IMR-90 (cell line): ENCODE results near the gene ALPP. TPM values are rescaled to one million over a fixed set of nuclear protein-coding genes. Genes with fewer than 3 reads are reported as not detected.

Source experiments
- ATAC-seq: fragments of 200-7000 bp; cut with Tn5 transposase; 2 replicates; pipeline ENCODE4 v1.9.1; 2020; ENCODE audit warnings: low read depth, mild to moderate bottlenecking, moderate library complexity
- BruUV-seq: library from RNA; stranded (reverse); fragments of 400-500 nt; replicated peaks from 2 replicates; lab custom pipeline; 2021; lab: Mats Ljungman, UMichigan
- CTCF ChIA-PET: fragments of 300-600 bp; formaldehyde crosslinking; extraction: SDS; loops from one replicate; lab custom pipeline; 2021; ENCODE audit warnings: antibody characterized with exemption; lab: Yijun Ruan, JAX
- POLR2A ChIA-PET: fragments of 300-600 bp; sonication (Branson Sonifier 250); formaldehyde crosslinking; loops from one replicate; lab custom pipeline; 2022; ENCODE audit warnings: antibody characterized with exemption; ENCODE audit not compliant: unreplicated experiment; lab: Charles Lee
- DNase-seq: peaks from one replicate; pipeline ENCODE4 v3.0.0; 2013
- H2AFZ ChIP-seq: replicated peaks from 2 replicates; pipeline ENCODE3; 2013; ENCODE audit warnings: low read length, mild to moderate bottlenecking; ENCODE audit not compliant: poor library complexity
- H2AK5ac ChIP-seq: 2 replicates; pipeline ENCODE4 v1.6.1; 2013; ENCODE audit warnings: low read depth, low read length, inconsistent platforms
- H2AK9ac ChIP-seq: replicated peaks from 2 replicates; pipeline ENCODE3; 2013; ENCODE audit warnings: mild to moderate bottlenecking, low read depth, low read length, moderate library complexity; ENCODE audit not compliant: poor library complexity
- H2BK120ac ChIP-seq: 2 replicates; pipeline ENCODE4 v1.6.1; 2013; ENCODE audit warnings: low read depth, low read length, inconsistent platforms
- H2BK15ac ChIP-seq: 3 replicates; pipeline ENCODE4 v1.6.1; 2013; ENCODE audit warnings: low read depth, low read length, inconsistent platforms
- H2BK20ac ChIP-seq: 2 replicates; pipeline ENCODE4 v1.6.1; 2013; ENCODE audit warnings: low read depth, mild to moderate bottlenecking, inconsistent platforms, low read length, moderate library complexity
- H2BK5ac ChIP-seq: 2 replicates; pipeline ENCODE4 v1.6.1; 2013; ENCODE audit warnings: mild to moderate bottlenecking, low read depth, low read length, inconsistent platforms; ENCODE audit not compliant: poor library complexity, severe bottlenecking
- H3K14ac ChIP-seq: replicated peaks from 2 replicates; pipeline ENCODE4 v1.6.1; 2013; ENCODE audit warnings: low read depth, low read length, inconsistent platforms
- H3K18ac ChIP-seq: 2 replicates; pipeline ENCODE4 v1.6.1; 2013; ENCODE audit warnings: low read depth, low read length, control low read depth
- H3K23ac ChIP-seq: 2 replicates; pipeline ENCODE4 v1.6.1; 2013; ENCODE audit warnings: low read depth, low read length, inconsistent platforms
- H3K27ac ChIP-seq: 2 replicates; pipeline ENCODE4 v1.5.1; 2013; ENCODE audit warnings: mild to moderate bottlenecking, control low read depth, low read length; ENCODE audit not compliant: insufficient read depth
- H3K27me3 ChIP-seq: 2 replicates; pipeline ENCODE4 v1.6.1; 2013; ENCODE audit warnings: low read length; ENCODE audit not compliant: control insufficient read depth, insufficient read depth
- H3K36me3 ChIP-seq: 2 replicates; pipeline ENCODE4 v1.6.1; 2013; ENCODE audit warnings: low read length, mixed read lengths; ENCODE audit not compliant: control insufficient read depth, insufficient read depth
- H3K4ac ChIP-seq: 2 replicates; pipeline ENCODE4 v1.6.1; 2013; ENCODE audit warnings: low read depth, low read length, inconsistent platforms
- H3K4me1 ChIP-seq: 2 replicates; pipeline ENCODE4 v1.6.1; 2013; ENCODE audit warnings: low read length, mixed read lengths; ENCODE audit not compliant: control insufficient read depth, insufficient read depth
- H3K4me2 ChIP-seq: 2 replicates; pipeline ENCODE4 v1.6.1; 2013; ENCODE audit warnings: low read depth, mild to moderate bottlenecking, control low read depth, low read length, moderate library complexity
- H3K4me3 ChIP-seq: 2 replicates; pipeline ENCODE4 v1.5.1; 2013; ENCODE audit warnings: low read depth, mild to moderate bottlenecking, control low read depth, low read length, moderate library complexity; ENCODE audit not compliant: insufficient read depth
- H3K56ac ChIP-seq: 2 replicates; pipeline ENCODE4 v1.6.1; 2013; ENCODE audit warnings: low read length, inconsistent platforms; ENCODE audit not compliant: insufficient read depth; ENCODE audit errors: extremely low read depth
- H3K79me1 ChIP-seq, 2 experiments: 2 replicates each; pipeline ENCODE4 v1.6.1; 2013; ENCODE audit warnings: low read length in 2 of 2, inconsistent platforms in 1 of 2, low read depth in 1 of 2
- H3K9ac ChIP-seq: 2 replicates; pipeline ENCODE4 v1.6.1; 2013; ENCODE audit warnings: low read depth, low read length, control low read depth
- H3K9me1 ChIP-seq: 2 replicates; pipeline ENCODE4 v1.6.1; 2013; ENCODE audit warnings: low read length, inconsistent platforms; ENCODE audit not compliant: insufficient read depth
- H3K9me3 ChIP-seq: 2 replicates; pipeline ENCODE4 v1.6.1; 2013; ENCODE audit warnings: low read length; ENCODE audit not compliant: control insufficient read depth, insufficient read depth
- H4K20me1 ChIP-seq: 2 replicates; pipeline ENCODE4 v1.6.1; 2013; ENCODE audit warnings: low read length, inconsistent platforms; ENCODE audit not compliant: insufficient read depth
- H4K5ac ChIP-seq: 2 replicates; pipeline ENCODE4 v1.6.1; 2013; ENCODE audit warnings: mild to moderate bottlenecking, low read depth, low read length, control low read depth
- H4K8ac ChIP-seq, 2 experiments: 2 replicates each; pipeline ENCODE4 v1.6.1; 2013; ENCODE audit warnings: low read depth in 2 of 2, low read length in 2 of 2, control low read depth in 1 of 2, inconsistent platforms in 1 of 2
- H4K91ac ChIP-seq: 2 replicates; pipeline ENCODE4 v1.6.1; 2013; ENCODE audit warnings: low read depth, low read length, inconsistent platforms; ENCODE audit not compliant: insufficient read depth
- BHLHE40 ChIP-seq: fragments of 150-350 bp; IDR thresholded peaks from 2 replicates; pipeline ENCODE4 v1.6.1; 2016; ENCODE audit warnings: mild to moderate bottlenecking, low read depth, low read length
- CHD1 ChIP-seq: IDR thresholded peaks from 2 replicates; pipeline ENCODE4 v1.6.1; 2012; ENCODE audit warnings: low read depth, low read length, improper control_type of control experiment
- CTCF ChIP-seq: conservative IDR thresholded peaks from 2 replicates; pipeline ENCODE4 v1.5.1; 2012; ENCODE audit warnings: mild to moderate bottlenecking, low read depth, low read length, improper control_type of control experiment
- FOS ChIP-seq: fragments of 150-350 bp; IDR thresholded peaks from 2 replicates; pipeline ENCODE4 v1.6.1; 2016; ENCODE audit warnings: low read depth, low read length
- MAFK ChIP-seq: IDR thresholded peaks from 2 replicates; pipeline ENCODE4 v1.6.1; 2012; ENCODE audit warnings: low read depth, low read length, improper control_type of control experiment
- MAZ ChIP-seq: IDR thresholded peaks from 2 replicates; pipeline ENCODE4 v1.6.1; 2012; ENCODE audit warnings: low read depth, mild to moderate bottlenecking, low read length, improper control_type of control experiment, moderate library complexity, borderline replicate concordance
- MXI1 ChIP-seq: IDR thresholded peaks from 2 replicates; pipeline ENCODE4 v1.6.1; 2012; ENCODE audit warnings: low read depth, mild to moderate bottlenecking, low read length, moderate library complexity, borderline replicate concordance
- NFE2L2 ChIP-seq: fragments of 150-350 bp; IDR thresholded peaks from 2 replicates; pipeline ENCODE4 v1.6.1; 2016; ENCODE audit warnings: low read depth, mild to moderate bottlenecking, low read length
- POLR2A ChIP-seq: IDR thresholded peaks from 2 replicates; pipeline ENCODE4 v1.6.1; 2012; ENCODE audit warnings: mild to moderate bottlenecking, low read depth, low read length
- RAD21 ChIP-seq: IDR thresholded peaks from 2 replicates; pipeline ENCODE4 v1.6.1; 2012; ENCODE audit warnings: low read length, improper control_type of control experiment
- RCOR1 ChIP-seq: IDR thresholded peaks from 2 replicates; pipeline ENCODE4 v1.6.1; 2012; ENCODE audit warnings: mild to moderate bottlenecking, low read length, improper control_type of control experiment; ENCODE audit not compliant: insufficient replicate concordance
- RFX5 ChIP-seq: IDR thresholded peaks from 2 replicates; pipeline ENCODE4 v1.8.0; 2012; ENCODE audit warnings: low read depth, mild to moderate bottlenecking, low read length, moderate library complexity
- SMC3 ChIP-seq: fragments of 150-350 bp; IDR thresholded peaks from 2 replicates; pipeline ENCODE4 v1.6.1; 2016; ENCODE audit warnings: low read depth, mild to moderate bottlenecking, antibody characterized with exemption, low read length, moderate library complexity
- WGBS, 2 experiments: methylation state at CpG; one replicate each; pipeline versions ENCODE4 v1.1.5 to v1.1.7; 2013; ENCODE audit warnings: missing lambda C conversion rate in 2 of 2; ENCODE audit not compliant: insufficient read length in 1 of 2; ENCODE audit errors: extremely low coverage in 2 of 2; 5-methylcytosine and 5-hydroxymethylcytosine counted together
- dilution Hi-C: fragments of 300-500 bp; cut with HindIII; formaldehyde crosslinking; loops from one replicate; pipeline ENCODE4 v1.14.3; 2018; ENCODE audit warnings: low sequenced_read_pairs; ENCODE audit not compliant: unreplicated experiment
- in situ Hi-C: fragments of 300-500 bp; cut with MboI; formaldehyde crosslinking; loops from 3 replicates; pipeline ENCODE4 v1.14.3; 2019; ENCODE audit warnings: low sequenced_read_pairs, inconsistent platforms, mixed read lengths
- intact Hi-C: fragments of 100-400 bp; cut with micrococcal nuclease; formaldehyde crosslinking; loops from 2 replicates; pipeline ENCODE4 v1.10.0; 2022
- polyA plus RNA-seq, 3 experiments: library from polyadenylated mRNA; depleted of rRNA; stranded (reverse); fragments of >200 nt; gene quantifications; 2 replicates each; pipeline ENCODE4 v1.2.3, GENCODE V29; 2012; ENCODE audit warnings: low replicate concordance in 1 of 3
- total RNA-seq: library from RNA; depleted of rRNA; stranded (reverse); fragments of >200 nt; gene quantifications from 2 replicates; pipeline ENCODE4 v1.2.3, GENCODE V29; 2012
- TF ChIP-seq, protein P1 (sequence below): fragments of 150-350 bp; IDR thresholded peaks from 2 replicates; pipeline ENCODE4 v1.6.1; 2016; ENCODE audit warnings: low read depth, mild to moderate bottlenecking, low read length, moderate library complexity, borderline replicate concordance
- TF ChIP-seq, protein P2 (sequence below): fragments of 150-350 bp; IDR thresholded peaks from 2 replicates; pipeline ENCODE4 v1.6.1; 2017; ENCODE audit warnings: mild to moderate bottlenecking, antibody characterized with exemption, low read length, low read depth

The ALPP gene
- total and polyA plus RNA-seq, 2 of the 4 experiments (the other 2 are of a cell fraction), result not detected

GRCh38 chr2:232376260-232376659 lies 2.3 kb upstream of the ALPP start:
- no peak overlapping the region for H3K4me3 ChIP-seq
- no TSS peak for BruUV-seq
- TF ChIP-seq NFE2L2 (no peak), MAZ (no peak), FOS (no peak), RCOR1 (no peak), MAFK (no peak), POLR2A (no peak), MXI1 (no peak), RAD21 (no peak), CHD1 (no peak), RFX5 (no peak), BHLHE40 (no peak), SMC3 (no peak), CTCF (no peak)
- TF ChIP-seq, protein P1, sequence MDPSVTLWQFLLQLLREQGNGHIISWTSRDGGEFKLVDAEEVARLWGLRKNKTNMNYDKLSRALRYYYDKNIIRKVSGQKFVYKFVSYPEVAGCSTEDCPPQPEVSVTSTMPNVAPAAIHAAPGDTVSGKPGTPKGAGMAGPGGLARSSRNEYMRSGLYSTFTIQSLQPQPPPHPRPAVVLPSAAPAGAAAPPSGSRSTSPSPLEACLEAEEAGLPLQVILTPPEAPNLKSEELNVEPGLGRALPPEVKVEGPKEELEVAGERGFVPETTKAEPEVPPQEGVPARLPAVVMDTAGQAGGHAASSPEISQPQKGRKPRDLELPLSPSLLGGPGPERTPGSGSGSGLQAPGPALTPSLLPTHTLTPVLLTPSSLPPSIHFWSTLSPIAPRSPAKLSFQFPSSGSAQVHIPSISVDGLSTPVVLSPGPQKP, result no peak
- TF ChIP-seq, protein P2, sequence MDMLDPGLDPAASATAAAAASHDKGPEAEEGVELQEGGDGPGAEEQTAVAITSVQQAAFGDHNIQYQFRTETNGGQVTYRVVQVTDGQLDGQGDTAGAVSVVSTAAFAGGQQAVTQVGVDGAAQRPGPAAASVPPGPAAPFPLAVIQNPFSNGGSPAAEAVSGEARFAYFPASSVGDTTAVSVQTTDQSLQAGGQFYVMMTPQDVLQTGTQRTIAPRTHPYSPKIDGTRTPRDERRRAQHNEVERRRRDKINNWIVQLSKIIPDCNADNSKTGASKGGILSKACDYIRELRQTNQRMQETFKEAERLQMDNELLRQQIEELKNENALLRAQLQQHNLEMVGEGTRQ, result no peak
- H3K14ac ChIP-seq, result no peak overlapping the region
- H2AK9ac ChIP-seq, result no peak overlapping the region
- POLR2A ChIA-PET, result no interaction called here
- in situ Hi-C loops, result no loop called here
- no peak overlapping the region for H2AK5ac ChIP-seq
- no peak overlapping the region for H3K18ac ChIP-seq
- H2BK5ac ChIP-seq, result no peak overlapping the region
- H2BK20ac ChIP-seq, result no peak overlapping the region
- H3K9me1 ChIP-seq, result no peaks in the 10 kb centered on the region
- no peaks in the 10 kb centered on the region for H3K79me1 ChIP-seq
- no peak overlapping the region for H3K4me2 ChIP-seq
- no peak overlapping the region for H2BK15ac ChIP-seq
- 40% methylated on average over 1 of the region's 4 CpGs; no CpG with 5 or more reads in 1 of the 2 experiments for WGBS, 2 experiments
- H3K4me1 ChIP-seq, result no peaks in the 10 kb centered on the region
- H3K9ac ChIP-seq, result no peak overlapping the region
- H4K5ac ChIP-seq, result no peak overlapping the region
- no peaks in the 10 kb centered on the region for H3K9me3 ChIP-seq
- no peak overlapping the region for H4K8ac ChIP-seq
- ATAC-seq (no peak), DNase-seq (no peak)
- intact Hi-C loops, result no loop called here
- H3K27me3 ChIP-seq, result peaks cover 40% of the 10 kb centered on the region
- H4K20me1 ChIP-seq, result no peaks in the 10 kb centered on the region
- H2AFZ ChIP-seq, result no peak overlapping the region
- H3K27ac ChIP-seq, result no peak overlapping the region
- H4K91ac ChIP-seq, result no peak overlapping the region
- CTCF ChIA-PET, result no interaction called here
- dilution Hi-C loops, result no loop called here
- H2BK120ac ChIP-seq, result no peak overlapping the region
- H3K4ac ChIP-seq, result no peak overlapping the region
- H3K36me3 ChIP-seq, result no peaks in the 10 kb centered on the region
- H3K23ac ChIP-seq, result no peak overlapping the region
- H3K56ac ChIP-seq, result no peak overlapping the region
